A673 (cell line): ENCODE measurements around the gene RAP1GAP. TPM values are rescaled to one million over a fixed set of nuclear protein-coding genes. Genes with fewer than 3 reads are reported as not detected.

ENCODE experiments used
- BruUV-seq: library from RNA; stranded (reverse); fragments of 400-500 nt; replicated peaks from 2 replicates; lab custom pipeline; 2021; lab: Mats Ljungman, UMichigan
- CTCF ChIA-PET: fragments of 300-600 bp; sonication (Branson Sonifier 250); formaldehyde crosslinking; loops from one replicate; lab custom pipeline; 2022; ENCODE audit warnings: antibody characterized with exemption; lab: Charles Lee
- POLR2A ChIA-PET: fragments of 300-600 bp; sonication (Branson Sonifier 250); formaldehyde crosslinking; loops from one replicate; lab custom pipeline; 2022; ENCODE audit warnings: antibody characterized with exemption; ENCODE audit not compliant: low non-redundant PET; lab: Charles Lee
- DNase-seq: peaks from one replicate; pipeline ENCODE4 v3.0.0-alpha.2; 2015; ENCODE audit warnings: low spot score
- H3K27ac ChIP-seq: fragments of 200-600 bp; sonication (generic); 2 replicates; pipeline ENCODE4 v1.5.1; 2016; ENCODE audit warnings: mixed run types, low read depth, mild to moderate bottlenecking, mixed read lengths, antibody characterized with exemption, low read length; ENCODE audit not compliant: poor library complexity, severe bottlenecking
- H3K27me3 ChIP-seq: fragments of 200-600 bp; sonication (generic); replicated peaks from 2 replicates; pipeline ENCODE4 v1.6.1; 2017; ENCODE audit warnings: mixed run types, low read depth, mild to moderate bottlenecking, mixed read lengths, antibody characterized with exemption, low read length; ENCODE audit not compliant: insufficient read depth, poor library complexity
- H3K36me3 ChIP-seq: fragments of 200-600 bp; sonication (generic); 2 replicates; pipeline ENCODE4 v1.6.1; 2016; ENCODE audit warnings: mixed run types, mild to moderate bottlenecking, mixed read lengths, antibody characterized with exemption, low read length; ENCODE audit not compliant: insufficient read depth, poor library complexity, severe bottlenecking
- H3K4me1 ChIP-seq: fragments of 200-600 bp; sonication (generic); 2 replicates; pipeline ENCODE4 v1.6.1; 2017; ENCODE audit warnings: mixed run types, mild to moderate bottlenecking, mixed read lengths, antibody characterized with exemption, low read length; ENCODE audit not compliant: insufficient read depth, poor library complexity, severe bottlenecking
- H3K4me3 ChIP-seq: fragments of 200-600 bp; sonication (generic); 2 replicates; pipeline ENCODE4 v1.5.1; 2016; ENCODE audit warnings: low read depth, mixed run types, mild to moderate bottlenecking, mixed read lengths, low read length; ENCODE audit not compliant: poor library complexity, severe bottlenecking
- H3K9me3 ChIP-seq: fragments of 200-600 bp; sonication (generic); 2 replicates; pipeline ENCODE4 v1.6.1; 2016; ENCODE audit warnings: mixed run types, low read depth, mild to moderate bottlenecking, mixed read lengths, antibody characterized with exemption, low read length; ENCODE audit not compliant: poor library complexity, severe bottlenecking
- CTCF ChIP-seq: fragments of 300-800, 200-600 bp; sonication (generic); conservative IDR thresholded peaks from 2 replicates; pipeline ENCODE4 v1.5.1; 2017; ENCODE audit warnings: low read depth, mild to moderate bottlenecking, antibody characterized with exemption, low read length, moderate library complexity, mixed read lengths
- EZH2 ChIP-seq: fragments of 200-600 bp; sonication (generic); IDR thresholded peaks from 2 replicates; pipeline ENCODE4 v1.6.1; 2017; ENCODE audit warnings: borderline replicate concordance, low read depth, mild to moderate bottlenecking, mixed read lengths, antibody characterized with exemption, low read length; ENCODE audit not compliant: poor library complexity, severe bottlenecking
- intact Hi-C: fragments of 100-400 bp; cut with micrococcal nuclease; formaldehyde crosslinking; loops from one replicate; pipeline ENCODE4 v1.10.0; 2022; ENCODE audit not compliant: unreplicated experiment
- total RNA-seq: library from RNA; stranded (reverse); gene quantifications from 2 replicates; pipeline ENCODE4 v1.2.3, GENCODE V29; 2021

The RAP1GAP gene
- total RNA-seq, 1 experiment from 2014 or later: 37.7 TPM

DNA sequence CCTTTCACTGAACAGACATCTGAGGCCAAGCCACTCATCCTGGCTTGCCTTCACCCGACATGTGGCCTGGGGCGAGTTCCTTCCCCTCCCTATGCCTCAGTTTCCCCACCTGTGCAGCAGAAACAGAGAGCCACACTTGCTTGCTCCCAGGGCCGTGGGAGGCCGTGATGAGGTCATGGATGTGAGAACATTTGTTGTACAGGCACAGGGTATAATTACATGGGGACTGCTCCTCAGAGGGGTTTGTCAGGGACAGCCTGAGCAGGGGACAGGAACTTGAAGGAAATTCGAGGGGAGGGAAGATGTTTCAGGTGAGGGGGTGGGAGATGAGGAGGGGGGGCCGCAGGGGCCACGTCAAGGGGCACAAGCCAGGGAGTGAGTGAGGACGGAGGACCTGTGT, 103.9 kb downstream of the RAP1GAP start:
- Histone ChIP-seq H3K36me3 (no peaks in the 10 kb centered on the region), H3K4me1 (peaks cover 2% of the 10 kb centered on the region), H3K9me3 (no peaks in the 10 kb centered on the region), H3K27me3 (no peaks in the 10 kb centered on the region), H3K27ac (no peak overlapping the region), H3K4me3 (no peak overlapping the region)
- TF ChIP-seq CTCF (no peak), EZH2 (no peak)
- ChIA-PET POLR2A (no interaction called here), CTCF (no interaction called here)
- intact Hi-C loops: no loop called here
- BruUV-seq: no TSS peak
- DNase-seq: no peak

DNA sequence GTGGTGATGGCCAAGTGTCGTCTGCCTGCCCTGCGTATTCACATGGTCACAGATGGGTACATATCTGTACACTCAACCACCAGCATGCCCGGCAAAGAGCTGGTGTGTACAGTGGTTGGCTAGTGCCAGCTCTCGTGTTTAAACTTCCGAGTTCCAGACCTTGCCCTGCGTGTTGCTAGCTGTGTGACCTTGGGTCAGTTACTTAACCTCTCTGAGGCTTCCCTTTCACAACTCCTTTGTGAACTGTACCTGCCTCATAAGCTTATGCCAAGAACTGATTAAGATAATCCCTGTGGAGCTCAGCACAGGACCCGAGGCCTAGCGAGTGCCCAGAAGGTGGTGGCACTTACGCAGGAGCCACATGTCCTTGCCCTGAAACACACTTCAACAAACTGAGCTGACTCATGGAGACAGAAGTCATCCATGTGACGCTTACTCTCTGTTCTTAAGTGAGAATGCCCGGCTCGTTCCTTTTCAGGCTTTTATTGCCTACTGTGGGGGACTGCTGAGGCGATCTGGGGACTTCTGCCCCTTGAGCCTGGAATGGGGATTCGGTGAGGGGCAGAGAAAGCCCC, 104.5 kb downstream of the RAP1GAP start:
- Histone ChIP-seq H3K4me3 (no peak overlapping the region), H3K27ac (no peak overlapping the region), H3K9me3 (no peaks in the 10 kb centered on the region), H3K36me3 (no peaks in the 10 kb centered on the region), H3K4me1 (peaks cover 8% of the 10 kb centered on the region), H3K27me3 (no peaks in the 10 kb centered on the region)
- TF ChIP-seq EZH2 (no peak), CTCF (no peak)
- no peak for DNase-seq
- ChIA-PET POLR2A (no interaction called here), CTCF (no interaction called here)
- no TSS peak for BruUV-seq
- intact Hi-C loops: no loop called here

GRCh38 chr1:21563971-21564370, 105.2 kb downstream of the RAP1GAP start:
- Histone ChIP-seq H3K4me3 (no peak overlapping the region), H3K9me3 (no peaks in the 10 kb centered on the region), H3K36me3 (no peaks in the 10 kb centered on the region), H3K27ac (no peak overlapping the region), H3K4me1 (peaks cover 14% of the 10 kb centered on the region), H3K27me3 (no peaks in the 10 kb centered on the region)
- intact Hi-C loops: no loop called here
- no TSS peak for BruUV-seq
- ChIA-PET CTCF (no interaction called here), POLR2A (no interaction called here)
- no peak for DNase-seq
- TF ChIP-seq CTCF (no peak), EZH2 (no peak)
